Stimulated activated CD4-positive, alpha-beta T cell treated with anti-CD3 and anti-CD28 coated beads, Interleukin-12 subunit alpha, Interleukin-12 subunit beta, amount 100 ng/mL, for 4 hours (primary cell): ENCODE data around the gene PIBF1.

Experiments used
- DNase-seq: peaks from one replicate; pipeline ENCODE4 v3.0.0-alpha.2; 2020

The PIBF1 gene

DNA sequence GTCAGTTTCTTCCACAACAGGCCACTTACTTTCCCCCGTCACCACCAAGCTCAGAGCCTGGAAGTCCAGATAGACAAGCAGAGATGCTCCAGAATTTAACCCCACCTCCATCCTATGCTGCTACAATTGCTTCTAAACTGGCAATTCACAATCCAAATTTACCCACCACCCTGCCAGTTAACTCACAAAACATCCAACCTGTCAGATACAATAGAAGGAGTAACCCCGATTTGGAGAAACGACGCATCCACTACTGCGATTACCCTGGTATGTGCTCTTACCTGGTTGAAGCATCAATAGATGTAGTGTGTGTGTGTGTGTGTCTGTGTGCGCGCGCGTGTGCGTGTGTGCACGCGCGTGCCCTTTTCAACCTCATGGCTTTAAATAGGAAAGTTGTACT is 280.5 kb downstream of the PIBF1 start:
- no peak for DNase-seq

GRCh38 chr13:73063166-73063565 is 281.2 kb downstream of the PIBF1 start:
- DNase-seq: no peak

- no peak for DNase-seq
Measured at GRCh38 chr13:73065036-73065435, 283.1 kb downstream of the PIBF1 start.

DNA sequence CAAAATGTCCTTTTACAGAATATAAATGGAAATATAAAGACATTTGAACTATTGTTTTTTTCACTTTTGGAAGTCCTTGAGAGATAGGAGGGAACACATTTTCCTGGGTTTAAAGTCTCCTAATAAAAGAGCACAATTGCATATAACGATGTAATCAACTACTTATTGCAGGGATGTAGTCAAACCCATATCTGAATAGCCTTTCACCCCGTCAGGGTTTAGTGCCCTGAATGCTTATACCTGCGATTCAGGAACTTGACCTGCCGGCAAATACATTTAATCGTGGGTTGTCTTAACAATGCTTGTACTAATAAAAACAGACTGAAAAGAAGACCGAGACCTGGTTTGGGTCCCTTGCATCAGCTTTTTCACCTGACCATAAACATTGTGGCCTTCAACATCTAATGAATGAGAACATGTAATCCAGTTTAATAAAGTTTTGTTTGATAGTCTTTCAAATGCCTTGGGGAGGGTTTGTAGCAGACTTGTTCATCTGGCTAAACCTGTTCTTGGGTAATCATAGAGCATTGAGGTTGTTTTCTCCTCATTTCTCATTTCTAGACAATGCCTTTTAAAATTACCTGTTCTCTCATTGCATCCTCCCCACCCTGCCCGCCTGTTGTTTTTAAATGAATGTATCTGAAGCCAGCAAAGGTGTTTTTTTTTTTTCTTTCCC is 283.9 kb downstream of the PIBF1 start:
- DNase-seq: no peak
